Keratinocyte (primary cell): ENCODE data around the gene GABRA4. TPM values are rescaled to one million over a fixed set of nuclear protein-coding genes. Genes with fewer than 3 reads are reported as not detected.

Source experiments
- DNase-seq: peaks from one replicate; pipeline ENCODE4 v3.0.0-alpha.2; 2011; ENCODE audit warnings: low read depth, missing footprints, low spot score
- FAIRE-seq: peaks from 2 replicates; lab custom pipeline; 2011; peaks lifted over from hg19 to GRCh38; lab: Jason Lieb, UNC
- H2AFZ ChIP-seq: 2 replicates; pipeline ENCODE4 v1.6.0; 2012; ENCODE audit warnings: low read length, control low read depth, inconsistent platforms; ENCODE audit not compliant: control insufficient read depth
- H3K27ac ChIP-seq: 2 replicates; pipeline ENCODE4 v1.5.1; 2011; ENCODE audit warnings: low read length; ENCODE audit not compliant: control insufficient read depth, insufficient read depth
- H3K27me3 ChIP-seq: 3 replicates; pipeline ENCODE4 v1.6.0; 2011; ENCODE audit warnings: low read length; ENCODE audit not compliant: control insufficient read depth, insufficient read depth; ENCODE audit errors: extremely low read depth
- H3K36me3 ChIP-seq, 2 experiments: 2 replicates in 1 of 2; 3 replicates in 1 of 2; pipeline ENCODE4 v1.5.1; 2011; ENCODE audit warnings: low read length in 2 of 2, mild to moderate bottlenecking in 1 of 2; ENCODE audit not compliant: control insufficient read depth in 2 of 2, insufficient read depth in 2 of 2; ENCODE audit errors: extremely low read depth in 1 of 2
- H3K4me1 ChIP-seq: 3 replicates; pipeline ENCODE4 v1.5.1; 2011; ENCODE audit warnings: low read length; ENCODE audit not compliant: control insufficient read depth, insufficient read depth; ENCODE audit errors: extremely low read depth
- H3K4me2 ChIP-seq: 3 replicates; pipeline ENCODE4 v1.6.0; 2011; ENCODE audit warnings: low read depth, low read length; ENCODE audit not compliant: control insufficient read depth, insufficient read depth; ENCODE audit errors: extremely low read depth
- H3K4me3 ChIP-seq, 3 experiments: fragments of 200-600 bp in 1 of 3; sonication (generic) in 1 of 3; 2 replicates in 2 of 3; 3 replicates in 1 of 3; pipeline ENCODE4 v1.5.1; 2011 to 2016; ENCODE audit warnings: low read length in 3 of 3, mild to moderate bottlenecking in 3 of 3, control low read depth in 2 of 3, inconsistent platforms in 1 of 3, low read depth in 1 of 3, mixed read lengths in 1 of 3, mixed run types in 1 of 3, moderate library complexity in 1 of 3; ENCODE audit not compliant: control insufficient read depth in 2 of 3, insufficient read depth in 2 of 3; ENCODE audit errors: extremely low read depth in 1 of 3
- H3K79me2 ChIP-seq: 2 replicates; pipeline ENCODE4 v1.6.0; 2012; ENCODE audit warnings: low read length; ENCODE audit not compliant: control insufficient read depth, insufficient read depth
- H3K9ac ChIP-seq: 3 replicates; pipeline ENCODE4 v1.6.0; 2011; ENCODE audit warnings: low read length; ENCODE audit not compliant: control insufficient read depth, insufficient read depth; ENCODE audit errors: extremely low read depth
- H3K9me1 ChIP-seq: 3 replicates; pipeline ENCODE4 v1.6.0; 2011; ENCODE audit warnings: low read length; ENCODE audit not compliant: control insufficient read depth, insufficient read depth; ENCODE audit errors: extremely low read depth
- H3K9me3 ChIP-seq: 2 replicates; pipeline ENCODE4 v1.5.1; 2012; ENCODE audit warnings: low read depth, low read length; ENCODE audit not compliant: control insufficient read depth
- H4K20me1 ChIP-seq: 3 replicates; pipeline ENCODE4 v1.6.0; 2011; ENCODE audit warnings: low read length; ENCODE audit not compliant: control insufficient read depth, insufficient read depth; ENCODE audit errors: extremely low read depth
- CTCF ChIP-seq, 3 experiments: IDR thresholded peaks in 1 of 3; conservative IDR thresholded peaks in 1 of 3; optimal IDR thresholded peaks in 1 of 3; 2 replicates in 2 of 3; 3 replicates in 1 of 3; pipeline versions ENCODE3 to v1.5.1; 2011; ENCODE audit warnings: low read length in 3 of 3, mild to moderate bottlenecking in 3 of 3, moderate library complexity in 2 of 3, control low read depth in 1 of 3, inconsistent platforms in 1 of 3; ENCODE audit not compliant: insufficient read depth in 2 of 3; ENCODE audit errors: extremely low read depth in 1 of 3
- EZH2 ChIP-seq: IDR thresholded peaks from one replicate; pipeline ENCODE4 v1.6.1; 2012; ENCODE audit warnings: inconsistent platforms, mild to moderate bottlenecking, low read length, moderate library complexity
- dilution Hi-C: fragments of 300-500 bp; cut with MboI; formaldehyde crosslinking; loops from one replicate; pipeline ENCODE4 v1.7.0; 2020; ENCODE audit warnings: low sequenced_read_pairs; ENCODE audit not compliant: extremely low pct_ligation_motif_present
- polyA plus RNA-seq, 5 experiments: library from polyadenylated mRNA; depleted of rRNA in 3 of 5; stranded (reverse) in 3 of 5; stranded (forward) in 1 of 5; unstranded in 1 of 5; fragments of >200 nt; gene quantifications; 1 replicate in 1 of 5; 2 replicates in 3 of 5; 3 replicates in 1 of 5; pipeline versions ENCODE4 v1.2.1 to v1.2.3, GENCODE V29; 2011 to 2012; ENCODE audit warnings: missing spikeins in 2 of 5, low read depth in 1 of 5, low replicate concordance in 1 of 5

Gene GABRA4
- polyA plus RNA-seq, 1 donor (not counting 4 experiments of a cell fraction or from before 2014, with no cell fraction given) = not detected

- H3K27me3 ChIP-seq = no peaks in the 10 kb centered on the region
- dilution Hi-C loops = no loop called here
Observed at GRCh38 chr4:46944345-46944744, 49.0 kb downstream of the GABRA4 start.

GRCh38 chr4:46937493-46937892 is 55.9 kb downstream of the GABRA4 start:
- no peak for FAIRE-seq
- TF ChIP-seq EZH2 (no peak), CTCF (optimal IDR thresholded peaks at IDR 0.05 in 1 of 3, IDR thresholded peaks at IDR 0.05 in 1 of 3, conservative IDR thresholded peaks at IDR 0.05 in 1 of 3; ENCODE audit: extremely low read depth in 1 of 3, insufficient read depth in 2 of 3, low read length in 3 of 3) (peak in 1 of 3 experiments; percentile 41)
- H3K9ac ChIP-seq = no peak overlapping the region
- no peaks in the 10 kb centered on the region for H3K79me2 ChIP-seq
- no peak overlapping the region for H3K4me2 ChIP-seq
- dilution Hi-C loops = no loop called here
- no peak for DNase-seq
- no peaks in the 10 kb centered on the region for H4K20me1 ChIP-seq
- H2AFZ ChIP-seq = no peak overlapping the region
- peaks cover 6% of the 10 kb centered on the region for H3K4me1 ChIP-seq
- no peaks in the 10 kb centered on the region for H3K27me3 ChIP-seq
- H3K27ac ChIP-seq = no peak overlapping the region
- H3K9me3 ChIP-seq = no peaks in the 10 kb centered on the region
- no peak overlapping the region for H3K4me3 ChIP-seq
- no peaks in the 10 kb centered on the region for H3K9me1 ChIP-seq
- H3K36me3 ChIP-seq = no peaks in the 10 kb centered on the region

More at GRCh38 chr4:46944345-46944744, 49.0 kb downstream of the GABRA4 start:
- no peaks in the 10 kb centered on the region for H3K9me3 ChIP-seq
- no peaks in the 10 kb centered on the region for H3K79me2 ChIP-seq
- DNase-seq (no peak), FAIRE-seq (no peak)
- no peak overlapping the region for H3K4me2 ChIP-seq
- no peaks in the 10 kb centered on the region for H3K9me1 ChIP-seq
- TF ChIP-seq CTCF (optimal IDR thresholded peaks at IDR 0.05 in 1 of 3, IDR thresholded peaks at IDR 0.05 in 1 of 3, conservative IDR thresholded peaks at IDR 0.05 in 1 of 3; ENCODE audit: extremely low read depth in 1 of 3, insufficient read depth in 2 of 3, low read length in 3 of 3) = no peak
- no peak for TF ChIP-seq EZH2
- no peaks in the 10 kb centered on the region for H4K20me1 ChIP-seq
- no peak overlapping the region for H3K27ac ChIP-seq
- H3K4me1 ChIP-seq = no peaks in the 10 kb centered on the region
- H3K36me3 ChIP-seq = no peaks in the 10 kb centered on the region
- no peak overlapping the region for H3K4me3 ChIP-seq
- no peak overlapping the region for H3K9ac ChIP-seq
- no peak overlapping the region for H2AFZ ChIP-seq
